K562 (cell line): ENCODE measurements around the gene HOXA1. TPM values are rescaled to one million over a fixed set of nuclear protein-coding genes. Genes with fewer than 3 reads are reported as not detected.

Experiments used
- ATAC-seq: fragments of 200-7000 bp; cut with Tn5 transposase; 3 replicates; pipeline ENCODE4 v1.9.1; 2020; ENCODE audit warnings: moderate library complexity
- BruUV-seq: library from RNA; stranded (reverse); fragments of 400-500 nt; replicated peaks from 2 replicates; lab custom pipeline; 2021; lab: Mats Ljungman, UMichigan
- CTCF ChIA-PET: fragments of 300-600 bp; formaldehyde crosslinking; extraction: SDS; loops from one replicate; lab custom pipeline; 2021; ENCODE audit warnings: low intra/inter-chr PET ratio; lab: Yijun Ruan, JAX
- POLR2A ChIA-PET: fragments of 300-600, 350-650 bp; sonication (Branson Sonifier 250); formaldehyde crosslinking; extraction: SDS; loops from one replicate; lab custom pipeline; 2021; ENCODE audit warnings: antibody characterized with exemption, inconsistent platforms; lab: Yijun Ruan, JAX
- DNase-seq, 4 experiments: peaks; one replicate each; pipeline versions ENCODE4 v3.0.0 to v3.0.0-alpha.2; 2011 to 2018; ENCODE audit warnings: low spot score in 3 of 4, mixed read lengths in 3 of 4; ENCODE audit errors: extremely low read depth in 1 of 4
- FAIRE-seq: peaks from 2 replicates; lab custom pipeline; 2011; peaks lifted over from hg19 to GRCh38; lab: Jason Lieb, UNC
- H2AFZ ChIP-seq: 2 replicates; pipeline ENCODE4 v1.6.0; 2011; ENCODE audit warnings: low read depth, low read length, control low read depth, inconsistent platforms
- H3K27ac ChIP-seq: fragments of 200-600 bp; 3 replicates; pipeline ENCODE4 v1.8.0; 2011; ENCODE audit warnings: low read depth, mild to moderate bottlenecking, control low read depth, inconsistent platforms, low read length, moderate library complexity, mixed read lengths; ENCODE audit errors: extremely low read depth
- H3K27me3 ChIP-seq, 2 experiments: fragments of 300-600 bp in 1 of 2; 2 replicates in 1 of 2; 3 replicates in 1 of 2; pipeline versions ENCODE4 v1.6.0 to v1.8.0; 2011; ENCODE audit warnings: inconsistent platforms in 2 of 2, low read length in 2 of 2, mild to moderate bottlenecking in 1 of 2, mixed read lengths in 1 of 2, moderate library complexity in 1 of 2; ENCODE audit not compliant: control insufficient read depth in 2 of 2, insufficient read depth in 2 of 2
- H3K36me3 ChIP-seq: fragments of 300-600 bp; 3 replicates; pipeline ENCODE4 v1.8.0; 2011; ENCODE audit warnings: mild to moderate bottlenecking, low read length, inconsistent platforms; ENCODE audit not compliant: control insufficient read depth, insufficient read depth
- H3K4me1 ChIP-seq, 2 experiments: fragments of 200-600 bp in 1 of 2; replicated peaks in 1 of 2; 2 replicates in 1 of 2; 3 replicates in 1 of 2; pipeline versions ENCODE4 v1.5.1 to v1.8.0; 2011; ENCODE audit warnings: inconsistent platforms in 2 of 2, low read length in 2 of 2, mild to moderate bottlenecking in 1 of 2, mixed read lengths in 1 of 2, moderate library complexity in 1 of 2; ENCODE audit not compliant: control insufficient read depth in 2 of 2, insufficient read depth in 2 of 2
- H3K4me2 ChIP-seq: 2 replicates; pipeline ENCODE4 v1.6.1; 2011; ENCODE audit warnings: low read length, control low read depth, inconsistent platforms, mixed read lengths; ENCODE audit not compliant: insufficient read depth
- H3K4me3 ChIP-seq: fragments of 200-600 bp; sonication (generic), shearing (Covaris generic); 2 replicates; pipeline ENCODE4 v1.5.1; 2016; ENCODE audit warnings: control low read depth, inconsistent platforms
- H3K79me2 ChIP-seq: fragments of 200-600 bp; 3 replicates; pipeline ENCODE4 v1.8.0; 2011; ENCODE audit warnings: low read length, inconsistent platforms; ENCODE audit not compliant: control insufficient read depth, insufficient read depth
- H3K9ac ChIP-seq, 2 experiments: 2 replicates each; pipeline versions ENCODE4 v1.6.0 to v1.6.1; 2011; ENCODE audit warnings: low read depth in 2 of 2, low read length in 2 of 2, control low read depth in 1 of 2, inconsistent platforms in 1 of 2, mild to moderate bottlenecking in 1 of 2, mixed read lengths in 1 of 2; ENCODE audit not compliant: insufficient read depth in 1 of 2
- H3K9me1 ChIP-seq: one replicate; pipeline ENCODE4 v1.6.0; 2011; ENCODE audit warnings: inconsistent platforms, mild to moderate bottlenecking, low read length, moderate library complexity; ENCODE audit not compliant: control insufficient read depth, insufficient read depth
- H3K9me3 ChIP-seq: replicated peaks from 2 replicates; pipeline ENCODE4 v1.5.1; 2011; ENCODE audit warnings: low read depth, low read length, inconsistent platforms; ENCODE audit not compliant: control insufficient read depth, insufficient read depth
- H4K20me1 ChIP-seq: replicated peaks from 2 replicates; pipeline ENCODE4 v1.6.1; 2011; ENCODE audit warnings: low read length, inconsistent platforms, mixed read lengths; ENCODE audit not compliant: control insufficient read depth, insufficient read depth
- CC2D1A ChIP-seq: fragments of 450-650 bp; IDR thresholded peaks from 2 replicates; pipeline ENCODE4 v1.6.1; 2017; ENCODE audit warnings: mild to moderate bottlenecking
- CHD4 ChIP-seq: fragments of 200-600 bp; sonication (generic); IDR thresholded peaks from 3 replicates; pipeline ENCODE4 v1.6.1; 2012; ENCODE audit warnings: low read depth, mild to moderate bottlenecking, mixed read lengths, low read length, inconsistent platforms; ENCODE audit not compliant: insufficient read depth, insufficient replicate concordance, poor library complexity, severe bottlenecking
- DIDO1 ChIP-seq: fragments of 450-650 bp; IDR thresholded peaks from 2 replicates; pipeline ENCODE4 v1.6.1; 2016; ENCODE audit warnings: low read depth, missing biosample characterization, missing genetic modification characterization
- FOXP1 ChIP-seq: sonication (generic); formaldehyde crosslinking; IDR thresholded peaks from 2 replicates; pipeline ENCODE4 v1.8.0; 2022; ENCODE audit warnings: mild to moderate bottlenecking, missing genetic modification reagents
- FUS ChIP-seq: fragments of 200-400 bp; formaldehyde crosslinking; optimal IDR thresholded peaks from 2 replicates; pipeline ENCODE3; 2017; ENCODE audit warnings: low read depth, low read length
- HMG20A ChIP-seq: fragments of 450-650 bp; formaldehyde crosslinking; conservative IDR thresholded peaks from 2 replicates; pipeline ENCODE4 v1.4.0; 2020; ENCODE audit warnings: mild to moderate bottlenecking, mixed read lengths
- JUNB ChIP-seq: fragments of 450-650 bp; formaldehyde crosslinking; conservative IDR thresholded peaks from 2 replicates; pipeline ENCODE4 v1.4.0; 2020; ENCODE audit warnings: mild to moderate bottlenecking
- KLF16 ChIP-seq: IDR thresholded peaks from 2 replicates; pipeline ENCODE4 v1.6.1; 2016; ENCODE audit warnings: antibody characterized with exemption
- MTA3 ChIP-seq: fragments of 450-650 bp; formaldehyde crosslinking; IDR thresholded peaks from 2 replicates; pipeline ENCODE4 v1.6.1; 2017; ENCODE audit warnings: mild to moderate bottlenecking, borderline replicate concordance
- PCBP2 ChIP-seq: fragments of 200-400 bp; formaldehyde crosslinking; IDR thresholded peaks from 2 replicates; pipeline ENCODE4 v1.6.1; 2018; ENCODE audit warnings: low read length, low read depth, mild to moderate bottlenecking, moderate library complexity; ENCODE audit not compliant: poor library complexity, severe bottlenecking
- POLR2H ChIP-seq: IDR thresholded peaks from 2 replicates; pipeline ENCODE4 v1.6.1; 2016; ENCODE audit warnings: missing genetic modification characterization, low read depth, mild to moderate bottlenecking, control low read depth, missing compliant biosample characterization, moderate library complexity
- ZBTB2 ChIP-seq: fragments of 450-650 bp; IDR thresholded peaks from 2 replicates; pipeline ENCODE4 v1.6.1; 2016; ENCODE audit warnings: antibody characterized with exemption
- ZBTB34 ChIP-seq: fragments of 250-450 bp; sonication (Bioruptor Pico); IDR thresholded peaks from 2 replicates; pipeline ENCODE4 v1.8.0; 2021; ENCODE audit warnings: mild to moderate bottlenecking, moderate library complexity
- ZNF165 ChIP-seq: fragments of 250-450 bp; sonication (Bioruptor Pico); IDR thresholded peaks from 2 replicates; pipeline ENCODE4 v1.4.0; 2020; ENCODE audit warnings: borderline replicate concordance
- ZNF589 ChIP-seq: fragments of 200-800 bp; sonication (Bioruptor generic); IDR thresholded peaks from 2 replicates; pipeline ENCODE4 v1.6.1; 2016; ENCODE audit warnings: low read depth, missing genetic modification characterization, missing compliant biosample characterization
- ZNF780A ChIP-seq: fragments of 250-450 bp; sonication (Bioruptor Pico); IDR thresholded peaks from 2 replicates; pipeline ENCODE4 v1.5.0; 2021; ENCODE audit warnings: mild to moderate bottlenecking
- WGBS: fragments of 100-300 bp; shearing (Covaris generic); methylation state at CpG from one replicate; pipeline ENCODE4 v1.1.6; 2016; ENCODE audit warnings: low coverage, mixed read lengths; ENCODE audit not compliant: insufficient coverage; ENCODE audit errors: missing lambda C conversion rate; 5-methylcytosine and 5-hydroxymethylcytosine counted together
- in situ Hi-C: fragments of 300-500 bp; cut with MboI; formaldehyde crosslinking; loops from 4 replicates; pipeline ENCODE4 v1.15.0; 2018; ENCODE audit warnings: inconsistent platforms, mixed read lengths
- intact Hi-C: fragments of 100-400 bp; cut with micrococcal nuclease; formaldehyde crosslinking; loops from 2 replicates; pipeline ENCODE4 v1.14.2; 2022
- polyA plus RNA-seq, 8 experiments: library from polyadenylated mRNA; depleted of rRNA in 4 of 8; stranded (reverse) in 5 of 8; unstranded in 3 of 8; fragments of >200 nt; fragmentation: Nextera tagmentation in 2 of 8; fragmentation: Illumina TruSeq in 1 of 8; extraction: Ambion mirVana in 2 of 8; extraction: Trizol in 1 of 8; gene quantifications; 2 replicates each; pipeline versions ENCODE4 v1.2.1 to v1.2.3, GENCODE V29; 2011 to 2014; ENCODE audit warnings: inconsistent platforms in 1 of 8, missing spikeins in 1 of 8
- total RNA-seq, 7 experiments: library from RNA; depleted of rRNA in 6 of 7; stranded (reverse); fragments of >200 nt in 6 of 7; fragmentation: Illumina TruSeq in 2 of 7; extraction: Trizol in 2 of 7; gene quantifications; 2 replicates each; pipeline versions ENCODE4 v1.2.1 to v1.2.3, GENCODE V29; 2011 to 2021; ENCODE audit warnings: low replicate concordance in 1 of 7
- TF ChIP-seq, protein P1 (sequence below): fragments of 450-650 bp; IDR thresholded peaks from 2 replicates; pipeline ENCODE4 v1.6.1; 2016; ENCODE audit warnings: borderline replicate concordance
- TF ChIP-seq, protein P2 (sequence below): fragments of 250-450 bp; sonication (Bioruptor Pico); IDR thresholded peaks from 2 replicates; pipeline ENCODE4 v1.6.1; 2021; ENCODE audit warnings: mild to moderate bottlenecking

HOXA1 gene
- total and polyA plus RNA-seq, 9 of the 15 experiments (the other 6 are each of a cell fraction or from before 2014, with no cell fraction given) = 0.03 to 0.63 (median 0.09) TPM; not detected in 4

- TF ChIP-seq, protein P1, sequence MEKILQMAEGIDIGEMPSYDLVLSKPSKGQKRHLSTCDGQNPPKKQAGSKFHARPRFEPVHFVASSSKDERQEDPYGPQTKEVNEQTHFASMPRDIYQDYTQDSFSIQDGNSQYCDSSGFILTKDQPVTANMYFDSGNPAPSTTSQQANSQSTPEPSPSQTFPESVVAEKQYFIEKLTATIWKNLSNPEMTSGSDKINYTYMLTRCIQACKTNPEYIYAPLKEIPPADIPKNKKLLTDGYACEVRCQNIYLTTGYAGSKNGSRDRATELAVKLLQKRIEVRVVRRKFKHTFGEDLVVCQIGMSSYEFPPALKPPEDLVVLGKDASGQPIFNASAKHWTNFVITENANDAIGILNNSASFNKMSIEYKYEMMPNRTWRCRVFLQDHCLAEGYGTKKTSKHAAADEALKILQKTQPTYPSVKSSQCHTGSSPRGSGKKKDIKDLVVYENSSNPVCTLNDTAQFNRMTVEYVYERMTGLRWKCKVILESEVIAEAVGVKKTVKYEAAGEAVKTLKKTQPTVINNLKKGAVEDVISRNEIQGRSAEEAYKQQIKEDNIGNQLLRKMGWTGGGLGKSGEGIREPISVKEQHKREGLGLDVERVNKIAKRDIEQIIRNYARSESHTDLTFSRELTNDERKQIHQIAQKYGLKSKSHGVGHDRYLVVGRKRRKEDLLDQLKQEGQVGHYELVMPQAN = no peak
- TF ChIP-seq ZNF780A (CRISPR knock-in tag) (no peak), CC2D1A (no peak), ZBTB2 (no peak), MTA3 (no peak), ZBTB34 (CRISPR knock-in tag) (no peak)
Observed at GRCh38 chr7:27138985-27139333, 43.2 kb upstream of the HOXA1 start (continued).

DNA sequence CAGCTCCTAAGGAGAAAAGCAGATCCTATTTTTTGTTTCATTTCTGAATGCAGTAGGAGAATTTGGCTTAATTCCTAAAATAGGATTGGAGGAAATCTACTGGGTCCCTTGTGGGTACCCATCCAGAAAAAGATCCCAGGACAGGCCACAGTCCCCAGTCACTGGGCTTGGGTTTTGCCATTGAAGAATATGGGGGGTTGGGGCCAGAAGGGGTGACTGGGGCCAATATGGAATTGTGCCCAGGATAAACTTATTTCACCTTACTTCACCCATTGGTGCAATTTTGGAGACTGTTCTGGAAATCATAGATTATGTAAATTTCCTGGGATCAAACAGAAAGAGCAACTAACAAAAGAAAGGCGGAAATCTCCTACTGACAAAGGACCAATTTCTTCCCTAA is 42.7 kb upstream of the HOXA1 start:
- POLR2A ChIA-PET = no interaction called here
- 22% methylated on average over 1 of the region's 1 CpG for WGBS
- ATAC-seq (no peak), FAIRE-seq (no peak), DNase-seq (no peak)
- intact Hi-C loops = no loop called here
- H3K4me1 ChIP-seq = peaks cover 6 to 7% of the 10 kb centered on the region in 2 experiments; a peak in 2 of 5 replicates
- no peaks in the 10 kb centered on the region for H3K79me2 ChIP-seq
- H3K9ac ChIP-seq = no peak overlapping the region
- in situ Hi-C loops = no loop called here
- no peak overlapping the region for H3K4me2 ChIP-seq
- H3K9me3 ChIP-seq = no peaks in the 10 kb centered on the region
- H3K27me3 ChIP-seq = peaks cover 33 to 60% of the 10 kb centered on the region in 2 experiments
- no TSS peak for BruUV-seq
- H4K20me1 ChIP-seq = no peaks in the 10 kb centered on the region
- H3K27ac ChIP-seq = no peak overlapping the region
- no peak overlapping the region for H3K4me3 ChIP-seq
- H3K9me1 ChIP-seq = no peaks in the 10 kb centered on the region
- H2AFZ ChIP-seq = no peak overlapping the region
- CTCF ChIA-PET = no interaction called here
- no peaks in the 10 kb centered on the region for H3K36me3 ChIP-seq
- TF ChIP-seq CHD4 (no peak), ZNF589 (no peak), HMG20A (no peak), CC2D1A (no peak), KLF16 (no peak), ZNF165 (CRISPR knock-in tag) (no peak), POLR2H (no peak), FOXP1 (CRISPR knock-in tag) (no peak), DIDO1 (no peak), PCBP2 (no peak), JUNB (CRISPR knock-in tag) (no peak), FUS (no peak)
- TF ChIP-seq, protein P2, sequence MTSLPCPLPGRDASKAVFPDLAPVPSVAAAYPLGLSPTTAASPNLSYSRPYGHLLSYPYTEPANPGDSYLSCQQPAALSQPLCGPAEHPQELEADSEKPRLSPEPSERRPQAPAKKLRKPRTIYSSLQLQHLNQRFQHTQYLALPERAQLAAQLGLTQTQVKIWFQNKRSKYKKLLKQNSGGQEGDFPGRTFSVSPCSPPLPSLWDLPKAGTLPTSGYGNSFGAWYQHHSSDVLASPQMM = no peak
